BLaER1 treated with 17β-estradiol and CSF1 and Interleukin-3, amounts not matched to agents 10 nM and 100 nM (cell line): ENCODE measurements around the gene CD93.

Source experiments
- H3K27ac ChIP-seq, 11 experiments: shearing (Covaris generic); formaldehyde crosslinking; 2 replicates each; pipeline ENCODE4 v1.8.1; 2022
- H3K27me3 ChIP-seq, 11 experiments: shearing (Covaris generic); formaldehyde crosslinking; 2 replicates each; pipeline ENCODE4 v1.8.1; 2022
- H3K36me3 ChIP-seq, 11 experiments: shearing (Covaris generic); formaldehyde crosslinking; 2 replicates each; pipeline ENCODE4 v1.8.1; 2022
- H3K4me1 ChIP-seq, 10 experiments: shearing (Covaris generic); formaldehyde crosslinking; 2 replicates each; pipeline ENCODE4 v1.8.1; 2022
- H3K4me2 ChIP-seq, 11 experiments: shearing (Covaris generic); formaldehyde crosslinking; 2 replicates each; pipeline ENCODE4 v1.8.1; 2022
- H3K4me3 ChIP-seq, 10 experiments: shearing (Covaris generic); formaldehyde crosslinking; 2 replicates each; pipeline ENCODE4 v1.8.1; 2022
- H3K9ac ChIP-seq, 11 experiments: shearing (Covaris generic); formaldehyde crosslinking; 2 replicates each; pipeline ENCODE4 v1.8.1; 2022
- H3K9me3 ChIP-seq, 11 experiments: shearing (Covaris generic); formaldehyde crosslinking; replicated peaks in 1 of 11; 2 replicates each; pipeline ENCODE4 v1.8.1; 2022
- H4K20me1 ChIP-seq, 11 experiments: shearing (Covaris generic); formaldehyde crosslinking; 2 replicates each; pipeline ENCODE4 v1.8.1; 2022
- Cebpa-rat ChIP-seq, 11 experiments: shearing (Covaris generic); IDR thresholded peaks; 2 replicates each; pipeline ENCODE4 v1.8.1; 2022

Gene CD93

GRCh38 chr20:23031346-23031745 lies 54.8 kb downstream of the CD93 start:
- Histone ChIP-seq H3K4me1 (peaks cover 15 to 60% (median 31%) of the 10 kb centered on the region in 10 experiments), H3K9me3 (peaks cover 5 to 26% (median 17%) of the 10 kb centered on the region in 11 experiments; a peak in 14 of 22 replicates), H4K20me1 (no peaks in the 10 kb centered on the region), H3K27ac (no peak overlapping the region), H3K9ac (no peak overlapping the region), H3K4me3 (no peak overlapping the region), H3K4me2 (no peak overlapping the region), H3K27me3 (no peaks in the 10 kb centered on the region), H3K36me3 (no peaks in the 10 kb centered on the region)
- no peak for TF ChIP-seq Cebpa-rat (IDR thresholded peaks at IDR 0.05)
